ENCODE measurements around the gene MTPN.

DNA sequence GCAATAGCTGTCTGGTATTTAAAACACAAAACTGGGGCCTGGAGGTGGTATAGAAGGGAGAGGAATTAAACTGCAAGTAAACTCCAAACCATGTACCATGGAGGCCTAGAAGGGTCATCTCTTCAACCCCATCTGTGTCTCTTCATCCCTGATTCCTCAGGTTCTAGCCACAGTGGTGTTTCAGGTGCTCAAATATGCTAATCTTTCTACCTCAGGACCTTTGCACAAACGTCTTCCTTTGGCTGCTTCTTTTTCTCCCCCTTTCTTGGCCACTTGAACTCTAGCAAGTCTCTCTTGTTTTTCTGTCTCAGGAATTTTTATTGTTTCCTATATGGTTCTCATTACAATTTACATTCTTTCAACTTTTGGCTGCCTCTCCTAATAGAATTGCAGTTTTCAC is 25.6 kb upstream of the MTPN start:
- no peak for TF ChIP-seq EP300 (IDR thresholded peaks at IDR 0.05)
- TF ChIP-seq, protein P1, sequence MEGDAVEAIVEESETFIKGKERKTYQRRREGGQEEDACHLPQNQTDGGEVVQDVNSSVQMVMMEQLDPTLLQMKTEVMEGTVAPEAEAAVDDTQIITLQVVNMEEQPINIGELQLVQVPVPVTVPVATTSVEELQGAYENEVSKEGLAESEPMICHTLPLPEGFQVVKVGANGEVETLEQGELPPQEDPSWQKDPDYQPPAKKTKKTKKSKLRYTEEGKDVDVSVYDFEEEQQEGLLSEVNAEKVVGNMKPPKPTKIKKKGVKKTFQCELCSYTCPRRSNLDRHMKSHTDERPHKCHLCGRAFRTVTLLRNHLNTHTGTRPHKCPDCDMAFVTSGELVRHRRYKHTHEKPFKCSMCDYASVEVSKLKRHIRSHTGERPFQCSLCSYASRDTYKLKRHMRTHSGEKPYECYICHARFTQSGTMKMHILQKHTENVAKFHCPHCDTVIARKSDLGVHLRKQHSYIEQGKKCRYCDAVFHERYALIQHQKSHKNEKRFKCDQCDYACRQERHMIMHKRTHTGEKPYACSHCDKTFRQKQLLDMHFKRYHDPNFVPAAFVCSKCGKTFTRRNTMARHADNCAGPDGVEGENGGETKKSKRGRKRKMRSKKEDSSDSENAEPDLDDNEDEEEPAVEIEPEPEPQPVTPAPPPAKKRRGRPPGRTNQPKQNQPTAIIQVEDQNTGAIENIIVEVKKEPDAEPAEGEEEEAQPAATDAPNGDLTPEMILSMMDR (IDR thresholded peaks at IDR 0.05) = no peak
- no peak for TF ChIP-seq POLR2AphosphoS5 (IDR thresholded peaks at IDR 0.05)
